PC-3 (cell line): ENCODE measurements around the gene RGMB.

Source experiments
- EZH2 ChIP-seq: fragments of 300-600 bp; sonication (generic); IDR thresholded peaks from one replicate; pipeline ENCODE4 v1.6.1; 2017; ENCODE audit warnings: antibody characterized with exemption, mild to moderate bottlenecking, low read length; ENCODE audit not compliant: unreplicated experiment
- EZH2phosphoT487 ChIP-seq: fragments of 300-600 bp; sonication (generic); IDR thresholded peaks from 2 replicates; pipeline ENCODE4 v1.6.1; 2018; ENCODE audit warnings: mild to moderate bottlenecking, antibody characterized with exemption, low read length, borderline replicate concordance
- TF ChIP-seq, protein P1 (sequence below): fragments of 300-600 bp; sonication (generic); conservative IDR thresholded peaks from 2 replicates; pipeline ENCODE4 v1.5.1; 2017; ENCODE audit warnings: antibody characterized with exemption, low read depth, mild to moderate bottlenecking, low read length

GRCh38 chr5:98736753-98737152, 36.7 kb upstream of the RGMB start:
- TF ChIP-seq, protein P1, sequence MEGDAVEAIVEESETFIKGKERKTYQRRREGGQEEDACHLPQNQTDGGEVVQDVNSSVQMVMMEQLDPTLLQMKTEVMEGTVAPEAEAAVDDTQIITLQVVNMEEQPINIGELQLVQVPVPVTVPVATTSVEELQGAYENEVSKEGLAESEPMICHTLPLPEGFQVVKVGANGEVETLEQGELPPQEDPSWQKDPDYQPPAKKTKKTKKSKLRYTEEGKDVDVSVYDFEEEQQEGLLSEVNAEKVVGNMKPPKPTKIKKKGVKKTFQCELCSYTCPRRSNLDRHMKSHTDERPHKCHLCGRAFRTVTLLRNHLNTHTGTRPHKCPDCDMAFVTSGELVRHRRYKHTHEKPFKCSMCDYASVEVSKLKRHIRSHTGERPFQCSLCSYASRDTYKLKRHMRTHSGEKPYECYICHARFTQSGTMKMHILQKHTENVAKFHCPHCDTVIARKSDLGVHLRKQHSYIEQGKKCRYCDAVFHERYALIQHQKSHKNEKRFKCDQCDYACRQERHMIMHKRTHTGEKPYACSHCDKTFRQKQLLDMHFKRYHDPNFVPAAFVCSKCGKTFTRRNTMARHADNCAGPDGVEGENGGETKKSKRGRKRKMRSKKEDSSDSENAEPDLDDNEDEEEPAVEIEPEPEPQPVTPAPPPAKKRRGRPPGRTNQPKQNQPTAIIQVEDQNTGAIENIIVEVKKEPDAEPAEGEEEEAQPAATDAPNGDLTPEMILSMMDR: no peak
- TF ChIP-seq EZH2 (no peak), EZH2phosphoT487 (no peak)
